CD1c-positive myeloid dendritic cell (primary cell): ENCODE results near the gene FGF19.

Experiments
- DNase-seq: peaks from one replicate; pipeline ENCODE4 v3.0.0-alpha.2; 2016; ENCODE audit errors: extremely low spot score

The FGF19 gene

DNA sequence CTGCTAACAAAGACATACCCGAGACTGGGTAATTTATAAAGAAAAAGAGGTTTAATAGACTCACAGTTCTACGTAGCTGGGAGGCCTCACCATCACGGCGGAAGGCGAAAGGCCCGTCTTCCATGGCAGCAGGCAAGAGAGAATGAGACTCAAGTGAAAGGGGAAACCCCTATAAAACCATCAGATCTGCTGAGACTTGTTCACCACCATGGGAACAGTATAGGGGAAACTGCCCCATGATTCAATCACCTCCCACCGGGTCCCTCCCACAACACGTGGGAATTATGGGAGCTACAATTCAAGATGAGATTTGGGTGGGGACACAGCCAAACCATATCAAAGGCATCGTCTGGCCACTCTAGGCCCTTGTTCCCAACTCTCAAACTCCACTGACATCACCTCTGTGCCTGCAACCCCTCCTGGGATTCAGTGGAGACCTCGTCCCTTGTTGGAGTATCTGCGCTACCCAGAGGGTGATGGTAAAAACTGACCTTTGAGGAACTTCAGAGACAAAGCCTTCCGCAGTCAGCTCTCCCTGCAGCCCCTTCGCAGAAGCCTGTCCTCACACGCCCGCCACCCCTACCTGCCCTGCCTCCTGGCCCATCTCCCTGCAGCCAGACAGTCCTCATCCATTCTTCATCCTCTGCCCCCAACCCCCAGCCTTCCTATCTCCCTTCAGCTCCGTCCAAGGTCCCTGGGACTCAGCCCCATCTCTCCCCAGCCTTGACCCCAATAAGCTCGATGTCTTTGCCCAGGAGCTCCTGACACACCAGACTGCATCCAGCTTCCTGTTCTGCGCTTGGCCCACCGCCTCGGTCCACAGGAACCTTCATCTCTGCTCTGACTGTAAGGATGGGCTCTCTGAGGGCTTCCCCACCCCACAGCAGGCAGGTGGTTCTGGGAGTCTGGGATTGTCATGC is 47.0 kb downstream of the FGF19 start:
- DNase-seq, result no peak

DNA sequence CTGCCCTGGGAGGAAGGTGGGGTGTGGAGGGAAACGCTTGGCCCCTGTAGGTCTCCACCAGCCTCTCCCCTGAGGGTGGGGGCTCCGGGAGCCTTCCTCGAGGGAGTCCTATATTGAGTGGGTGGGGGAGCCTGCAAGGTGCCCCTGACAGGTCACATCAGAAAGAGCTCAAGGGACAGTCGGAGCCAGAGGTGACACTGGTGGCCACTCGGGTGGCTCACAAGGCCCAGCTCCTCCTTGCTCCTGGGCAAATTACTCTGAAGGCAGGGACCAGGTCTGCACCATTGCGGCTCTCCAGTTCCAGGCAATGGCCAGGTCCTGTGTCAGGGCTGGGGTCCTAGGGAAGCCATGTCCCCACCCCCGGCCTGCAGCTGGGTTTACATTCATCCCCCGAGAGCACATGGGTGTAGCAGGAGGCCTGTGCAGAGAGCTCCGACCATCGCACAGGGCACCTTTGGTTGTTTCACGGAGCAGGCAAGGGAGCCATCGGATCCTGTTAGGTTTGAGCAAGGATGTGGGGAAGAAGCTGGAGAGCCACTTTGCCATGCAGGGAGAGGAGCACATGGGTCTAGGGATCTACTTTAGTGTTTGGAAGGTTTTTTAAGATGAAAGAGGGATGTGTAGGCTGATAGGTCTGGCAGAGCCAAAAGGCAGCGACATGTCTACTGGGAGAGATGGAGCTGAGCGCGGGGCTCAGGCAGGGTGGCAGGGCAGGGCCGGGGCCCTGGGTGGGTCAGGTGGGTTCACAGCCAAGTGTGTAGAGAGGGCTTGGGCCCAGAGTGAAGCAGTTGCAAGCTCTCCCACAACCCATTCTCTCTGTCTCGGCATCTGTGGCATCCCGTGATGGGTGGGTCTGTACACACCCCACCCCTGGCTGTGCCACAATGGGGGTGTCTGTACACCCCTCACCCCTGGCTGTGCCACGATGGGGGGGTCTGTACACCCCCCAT is 48.1 kb downstream of the FGF19 start:
- no peak for DNase-seq

DNA sequence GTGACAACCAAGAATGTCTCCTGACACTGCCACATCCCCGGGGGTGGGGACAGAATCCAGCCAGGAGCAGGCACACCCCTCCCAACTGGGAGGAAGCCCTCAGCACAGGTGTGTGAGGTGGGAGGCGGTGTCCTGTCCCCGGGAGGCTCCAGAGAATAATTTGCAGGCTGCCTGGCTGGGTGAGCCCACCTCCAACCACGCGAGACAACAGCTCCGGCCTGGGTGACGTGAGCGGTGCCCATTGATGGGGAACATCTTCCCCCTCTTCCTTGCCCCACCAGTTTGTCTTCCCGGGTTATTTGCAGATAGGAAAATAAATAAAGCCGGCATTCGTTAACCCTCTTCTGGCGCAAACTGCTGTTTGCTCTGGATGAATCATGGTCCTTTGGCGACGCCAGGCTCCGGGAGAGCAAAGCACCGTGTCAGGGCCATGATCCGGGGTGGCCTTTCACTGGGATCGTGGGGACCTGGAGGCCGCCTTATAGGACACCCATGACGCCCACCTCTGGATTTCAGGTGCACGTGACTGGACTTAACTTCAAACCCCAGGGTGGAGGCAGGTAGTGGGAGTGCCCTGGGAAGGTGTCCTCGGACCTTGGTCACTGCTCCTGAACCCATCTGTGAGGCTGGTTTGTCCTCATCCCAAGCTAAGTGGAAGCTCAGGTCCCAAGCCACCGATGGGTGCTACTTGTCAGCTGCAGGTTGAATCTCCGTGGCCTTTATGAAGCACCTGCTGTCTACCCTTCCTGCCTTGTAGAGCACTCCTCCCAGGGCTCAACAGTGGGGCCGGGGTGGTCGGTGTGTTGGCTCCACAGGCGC is 49.0 kb downstream of the FGF19 start:
- no peak for DNase-seq

DNA sequence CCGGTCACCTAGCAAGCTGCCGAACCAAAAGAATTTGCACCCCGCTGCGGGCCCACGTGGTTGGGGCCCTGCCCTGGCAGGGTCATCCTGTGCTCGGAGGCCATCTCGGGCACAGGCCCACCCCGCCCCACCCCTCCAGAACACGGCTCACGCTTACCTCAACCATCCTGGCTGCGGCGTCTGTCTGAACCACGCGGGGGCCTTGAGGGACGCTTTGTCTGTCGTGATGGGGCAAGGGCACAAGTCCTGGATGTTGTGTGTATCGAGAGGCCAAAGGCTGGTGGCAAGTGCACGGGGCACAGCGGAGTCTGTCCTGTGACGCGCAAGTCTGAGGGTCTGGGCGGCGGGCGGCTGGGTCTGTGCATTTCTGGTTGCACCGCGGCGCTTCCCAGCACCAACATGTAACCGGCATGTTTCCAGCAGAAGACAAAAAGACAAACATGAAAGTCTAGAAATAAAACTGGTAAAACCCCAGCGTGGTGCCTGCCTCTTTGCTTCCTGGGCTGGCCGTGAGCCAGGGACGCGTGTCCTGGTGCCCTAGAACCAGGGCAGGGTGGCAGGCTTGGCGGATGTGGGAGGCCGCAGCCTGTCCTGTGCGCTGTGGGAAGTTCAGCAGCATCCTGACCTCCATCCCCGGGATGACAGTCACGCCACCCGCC is 49.7 kb downstream of the FGF19 start:
- no peak for DNase-seq

DNA sequence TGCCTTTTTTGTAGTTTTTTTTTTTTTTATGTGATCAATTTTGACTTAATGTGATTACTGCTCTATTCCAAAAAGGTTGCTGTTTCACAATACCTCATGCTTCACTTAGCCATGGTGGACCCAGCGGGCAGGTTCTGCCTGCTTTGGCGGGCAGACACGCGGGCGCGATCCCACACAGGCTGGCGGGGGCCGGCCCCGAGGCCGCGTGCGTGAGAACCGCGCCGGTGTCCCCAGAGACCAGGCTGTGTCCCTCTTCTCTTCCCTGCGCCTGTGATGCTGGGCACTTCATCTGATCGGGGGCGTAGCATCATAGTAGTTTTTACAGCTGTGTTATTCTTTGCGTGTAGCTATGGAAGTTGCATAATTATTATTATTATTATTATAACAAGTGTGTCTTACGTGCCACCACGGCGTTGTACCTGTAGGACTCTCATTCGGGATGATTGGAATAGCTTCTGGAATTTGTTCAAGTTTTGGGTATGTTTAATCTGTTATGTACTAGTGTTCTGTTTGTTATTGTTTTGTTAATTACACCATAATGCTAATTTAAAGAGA is 50.3 kb downstream of the FGF19 start:
- no peak for DNase-seq

DNA sequence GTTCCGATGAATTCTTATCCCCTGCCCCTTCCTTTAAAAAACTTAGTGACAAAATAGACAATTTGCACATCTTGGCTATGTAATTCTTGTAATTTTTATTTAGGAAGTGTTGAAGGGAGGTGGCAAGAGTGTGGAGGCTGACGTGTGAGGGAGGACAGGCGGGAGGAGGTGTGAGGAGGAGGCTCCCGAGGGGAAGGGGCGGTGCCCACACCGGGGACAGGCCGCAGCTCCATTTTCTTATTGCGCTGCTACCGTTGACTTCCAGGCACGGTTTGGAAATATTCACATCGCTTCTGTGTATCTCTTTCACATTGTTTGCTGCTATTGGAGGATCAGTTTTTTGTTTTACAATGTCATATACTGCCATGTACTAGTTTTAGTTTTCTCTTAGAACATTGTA is 50.8 kb downstream of the FGF19 start:
- DNase-seq, result no peak

DNA sequence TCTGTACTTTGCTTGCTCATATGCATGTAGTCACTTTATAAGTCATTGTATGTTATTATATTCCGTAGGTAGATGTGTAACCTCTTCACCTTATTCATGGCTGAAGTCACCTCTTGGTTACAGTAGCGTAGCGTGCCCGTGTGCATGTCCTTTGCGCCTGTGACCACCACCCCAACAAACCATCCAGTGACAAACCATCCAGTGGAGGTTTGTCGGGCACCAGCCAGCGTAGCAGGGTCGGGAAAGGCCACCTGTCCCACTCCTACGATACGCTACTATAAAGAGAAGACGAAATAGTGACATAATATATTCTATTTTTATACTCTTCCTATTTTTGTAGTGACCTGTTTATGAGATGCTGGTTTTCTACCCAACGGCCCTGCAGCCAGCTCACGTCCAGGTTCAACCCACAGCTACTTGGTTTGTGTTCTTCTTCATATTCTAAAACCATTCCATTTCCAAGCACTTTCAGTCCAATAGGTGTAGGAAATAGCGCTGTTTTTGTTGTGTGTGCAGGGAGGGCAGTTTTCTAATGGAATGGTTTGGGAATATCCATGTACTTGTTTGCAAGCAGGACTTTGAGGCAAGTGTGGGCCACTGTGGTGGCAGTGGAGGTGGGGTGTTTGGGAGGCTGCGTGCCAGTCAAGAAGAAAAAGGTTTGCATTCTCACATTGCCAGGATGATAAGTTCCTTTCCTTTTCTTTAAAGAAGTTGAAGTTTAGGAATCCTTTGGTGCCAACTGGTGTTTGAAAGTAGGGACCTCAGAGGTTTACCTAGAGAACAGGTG is 51.8 kb downstream of the FGF19 start:
- no peak for DNase-seq

DNA sequence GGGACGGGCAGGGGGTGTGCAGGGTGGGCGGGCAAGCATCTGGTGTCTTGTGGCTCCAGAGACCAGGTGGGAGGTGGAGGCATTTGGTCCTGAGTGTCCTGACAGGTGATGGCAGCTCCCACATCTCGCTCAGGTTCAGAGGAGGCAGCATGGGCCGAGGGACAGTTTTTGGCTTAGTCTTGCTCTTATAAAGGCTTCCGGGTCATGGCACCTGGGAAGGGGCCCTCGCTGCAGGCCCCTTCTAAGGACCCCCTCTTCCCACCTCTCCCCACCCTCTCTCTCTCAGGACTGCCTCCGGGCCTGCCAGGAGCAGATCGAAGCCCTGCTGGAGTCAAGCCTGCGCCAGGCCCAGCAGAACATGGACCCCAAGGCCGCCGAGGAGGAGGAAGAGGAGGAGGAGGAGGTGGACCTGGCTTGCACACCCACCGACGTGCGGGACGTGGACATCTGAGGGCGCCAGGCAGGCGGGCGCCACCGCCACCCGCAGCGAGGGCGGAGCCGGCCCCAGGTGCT is 52.9 kb downstream of the FGF19 start:
- DNase-seq, result no peak

DNA sequence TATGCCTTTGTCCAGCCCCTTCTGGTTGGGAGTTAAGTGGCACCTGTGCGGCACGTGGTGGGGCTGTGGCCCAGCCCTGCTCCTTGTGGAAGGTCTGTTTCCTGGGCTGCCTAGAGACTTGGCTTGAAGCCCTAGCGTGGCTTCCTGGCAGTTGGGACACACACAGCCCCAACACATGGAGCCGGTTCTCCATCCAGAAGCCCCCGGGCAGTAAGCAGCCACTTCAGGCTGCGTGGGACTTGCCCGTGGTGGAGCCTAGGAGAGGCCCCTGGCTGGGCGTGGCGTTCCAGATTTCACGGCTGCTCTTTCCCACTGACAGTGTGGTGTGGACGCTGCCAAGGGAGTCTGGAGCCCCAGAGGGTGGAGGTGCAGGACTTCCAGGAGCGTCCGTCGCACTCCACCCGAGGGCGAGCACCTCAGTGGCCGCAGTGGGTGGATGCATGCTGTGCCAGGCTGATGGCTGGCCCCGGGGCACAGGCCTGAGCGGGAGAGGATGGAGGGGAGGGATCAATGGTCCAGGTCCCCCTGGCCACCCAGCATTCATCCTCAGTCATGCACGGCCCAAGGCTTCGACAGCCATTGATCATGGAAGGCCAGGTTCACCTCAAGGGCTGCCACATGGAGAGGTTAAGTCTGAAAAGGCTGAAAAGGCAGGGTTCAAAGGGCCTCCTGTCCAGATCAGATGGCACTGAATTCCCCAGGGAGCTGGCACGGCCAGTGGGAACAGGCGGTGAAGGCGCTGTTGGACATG is 53.6 kb downstream of the FGF19 start:
- DNase-seq, result no peak

DNA sequence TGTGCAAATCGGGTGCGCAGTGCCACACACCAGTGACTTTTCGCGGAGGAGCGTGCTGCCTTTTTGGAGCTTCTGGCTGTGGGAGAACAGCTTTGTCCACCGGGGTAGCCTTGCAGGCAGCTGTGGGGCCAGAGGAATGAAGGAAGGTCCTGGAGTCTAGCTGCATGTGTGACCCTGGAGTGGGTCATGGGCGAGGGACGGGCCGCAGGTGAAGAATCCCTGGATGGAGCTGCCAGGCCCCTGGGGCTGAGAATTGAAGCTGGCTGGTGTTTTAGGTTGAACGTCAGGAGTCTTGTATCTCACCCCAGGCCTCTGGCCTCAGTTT is 54.3 kb downstream of the FGF19 start:
- no peak for DNase-seq

DNA sequence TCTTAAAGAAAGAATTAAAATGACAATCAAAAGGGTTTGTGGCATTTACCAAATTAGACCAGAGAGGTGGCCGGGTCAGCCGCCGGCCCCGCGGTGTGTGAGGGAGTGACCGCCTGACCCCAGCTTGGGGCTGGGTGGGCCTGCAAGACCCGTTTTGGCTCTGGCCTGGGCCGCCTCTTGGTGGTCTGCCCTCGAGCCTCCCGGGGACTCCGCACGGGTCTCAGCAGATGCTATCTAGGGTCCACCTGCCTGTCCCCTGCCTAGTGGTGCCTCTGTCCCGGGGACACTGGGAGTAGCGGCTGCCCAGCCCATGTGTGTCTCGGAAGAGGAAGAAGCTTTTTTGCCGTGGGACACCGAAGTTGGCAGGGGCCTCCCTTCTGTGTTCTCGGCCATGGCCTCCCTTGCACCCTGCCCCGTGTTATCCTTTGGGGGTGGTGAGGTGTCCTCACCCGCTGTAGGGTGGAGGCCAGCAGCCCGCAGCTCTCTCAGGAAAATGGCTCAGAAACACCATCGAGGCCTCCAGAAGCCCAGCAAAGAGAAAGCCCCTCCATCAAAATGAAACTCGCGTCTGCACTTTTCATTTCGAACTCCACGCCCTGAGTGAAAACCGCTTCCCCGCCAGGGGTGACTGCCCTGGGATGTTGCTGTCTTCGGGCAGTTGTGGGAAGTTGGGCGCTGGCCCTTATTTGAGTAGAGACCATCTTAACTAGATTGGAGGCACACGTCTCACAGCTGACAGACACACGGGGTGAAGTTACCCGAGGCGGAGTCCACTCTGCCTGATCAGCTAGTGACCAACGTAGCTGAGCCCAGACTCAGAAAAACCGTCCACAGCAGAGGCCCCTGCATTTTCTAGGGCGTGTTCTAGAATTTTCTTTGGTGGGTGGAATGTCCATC is 54.9 kb downstream of the FGF19 start:
- DNase-seq, result no peak
